Tibial nerve (tissue), 4 donors: ENCODE data around the gene PEDS1. TPM values are rescaled to one million over a fixed set of nuclear protein-coding genes. Genes with fewer than 3 reads are reported as not detected.
A peak's percentile ranks its signal among the peaks of the same experiment; 100 is the strongest.
"Not testable (repeated sequence)": the region's sequence is repeated elsewhere in the genome, so short reads cannot be mapped to it uniquely, and the experiment has no call there.

ENCODE experiments used
- DNase-seq, 2 donors: peaks; one replicate each; pipeline ENCODE4 v3.0.0-alpha.2; 2019; ENCODE audit warnings: low spot score in 2 of 2
- H3K27ac ChIP-seq, 4 donors: fragments of 200-600 bp; sonication (generic) in 3 of 4; one replicate each; pipeline ENCODE4 v1.5.1; 2017 to 2019; ENCODE audit warnings: mild to moderate bottlenecking in 1 of 4
- H3K27me3 ChIP-seq, 2 donors: fragments of 200-600 bp; sonication (generic) in 1 of 2; one replicate each; pipeline versions ENCODE4 v1.5.1 to v1.6.0; 2017 to 2019
- H3K36me3 ChIP-seq, 3 donors: fragments of 200-600 bp; sonication (generic); one replicate each; pipeline ENCODE4 v1.5.1; 2018 to 2019
- H3K4me1 ChIP-seq, 4 donors: fragments of 200-600 bp; sonication (generic) in 3 of 4; one replicate each; pipeline ENCODE4 v1.5.1; 2017 to 2019
- H3K4me3 ChIP-seq, 4 donors: fragments of 200-600 bp; sonication (generic) in 3 of 4; one replicate each; pipeline ENCODE4 v1.5.1; 2017 to 2019; ENCODE audit warnings: mild to moderate bottlenecking in 1 of 4, moderate library complexity in 1 of 4
- H3K9me3 ChIP-seq, 4 donors: fragments of 200-600 bp; sonication (generic) in 3 of 4; one replicate each; pipeline ENCODE4 v1.5.1; 2017 to 2019
- EP300 ChIP-seq, 2 donors: sonication (generic); formaldehyde crosslinking; IDR thresholded peaks; one replicate each; pipeline ENCODE4 v1.6.1; 2017; ENCODE audit warnings: antibody characterized with exemption in 2 of 2, mild to moderate bottlenecking in 1 of 2
- POLR2A ChIP-seq, 2 donors: fragments of 450-650 bp; IDR thresholded peaks; one replicate each; pipeline ENCODE4 v1.6.1; 2017; ENCODE audit warnings: antibody characterized with exemption in 2 of 2, mild to moderate bottlenecking in 2 of 2, moderate library complexity in 2 of 2
- WGBS, 2 donors: methylation state at CpG; one replicate each; pipeline ENCODE4 v1.1.5; 2018; 5-methylcytosine and 5-hydroxymethylcytosine counted together
- total RNA-seq, 4 donors: library from RNA; depleted of rRNA; stranded (reverse); fragments of >200 nt; gene quantifications; one replicate each; pipeline ENCODE4 v1.1.0, GENCODE V29; 2016
- TF ChIP-seq, protein P1 (sequence below), 5 experiments: fragments of 200-600 bp in 3 of 5; fragments of 450-650 bp in 2 of 5; sonication (generic) in 3 of 5; IDR thresholded peaks; one replicate each; pipeline ENCODE4 v1.5.1; 2016 to 2019; ENCODE audit warnings: antibody characterized with exemption in 5 of 5, mild to moderate bottlenecking in 3 of 5, moderate library complexity in 2 of 5

The PEDS1 gene
- total RNA-seq, 4 donors from 2014 or later, result 26.4 to 36.7 (median 35.5) TPM

DNA sequence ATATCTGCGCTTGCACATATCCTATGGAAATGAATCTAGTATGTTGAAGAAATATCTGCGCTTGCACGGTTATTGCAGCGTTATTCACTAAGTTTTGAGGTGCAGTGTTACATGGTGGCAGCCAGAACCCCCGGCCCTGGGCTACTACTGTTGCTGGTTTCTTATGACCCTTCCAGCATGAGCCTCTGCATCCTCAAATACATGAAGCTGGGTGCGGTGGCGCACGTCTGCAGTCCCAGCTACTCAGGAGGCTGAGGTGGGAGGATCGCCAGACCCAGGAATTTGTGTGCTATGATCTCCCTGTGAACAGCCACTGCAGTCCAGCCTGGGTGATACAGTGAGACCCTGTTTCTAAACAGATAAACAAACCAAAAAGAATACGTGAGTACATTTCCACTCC, 27.8 kb upstream of the PEDS1 start:
- peaks cover 0 to 4% (median 0%) of the 10 kb centered on the region in 4 donors for H3K4me1 ChIP-seq
- no peak overlapping the region for H3K4me3 ChIP-seq
- DNase-seq, result no peak
- TF ChIP-seq POLR2A (IDR thresholded peaks at IDR 0.05) (no peak), EP300 (IDR thresholded peaks at IDR 0.05) (no peak)
- TF ChIP-seq, protein P1, sequence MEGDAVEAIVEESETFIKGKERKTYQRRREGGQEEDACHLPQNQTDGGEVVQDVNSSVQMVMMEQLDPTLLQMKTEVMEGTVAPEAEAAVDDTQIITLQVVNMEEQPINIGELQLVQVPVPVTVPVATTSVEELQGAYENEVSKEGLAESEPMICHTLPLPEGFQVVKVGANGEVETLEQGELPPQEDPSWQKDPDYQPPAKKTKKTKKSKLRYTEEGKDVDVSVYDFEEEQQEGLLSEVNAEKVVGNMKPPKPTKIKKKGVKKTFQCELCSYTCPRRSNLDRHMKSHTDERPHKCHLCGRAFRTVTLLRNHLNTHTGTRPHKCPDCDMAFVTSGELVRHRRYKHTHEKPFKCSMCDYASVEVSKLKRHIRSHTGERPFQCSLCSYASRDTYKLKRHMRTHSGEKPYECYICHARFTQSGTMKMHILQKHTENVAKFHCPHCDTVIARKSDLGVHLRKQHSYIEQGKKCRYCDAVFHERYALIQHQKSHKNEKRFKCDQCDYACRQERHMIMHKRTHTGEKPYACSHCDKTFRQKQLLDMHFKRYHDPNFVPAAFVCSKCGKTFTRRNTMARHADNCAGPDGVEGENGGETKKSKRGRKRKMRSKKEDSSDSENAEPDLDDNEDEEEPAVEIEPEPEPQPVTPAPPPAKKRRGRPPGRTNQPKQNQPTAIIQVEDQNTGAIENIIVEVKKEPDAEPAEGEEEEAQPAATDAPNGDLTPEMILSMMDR (IDR thresholded peaks at IDR 0.05), result no peak
- no peaks in the 10 kb centered on the region for H3K9me3 ChIP-seq
- WGBS, 2 donors, result 91 to 94% methylated on average over 10 of the region's 10 CpGs
- no peak overlapping the region for H3K27ac ChIP-seq
- H3K27me3 ChIP-seq, result no peaks in the 10 kb centered on the region
- no peaks in the 10 kb centered on the region for H3K36me3 ChIP-seq

DNA sequence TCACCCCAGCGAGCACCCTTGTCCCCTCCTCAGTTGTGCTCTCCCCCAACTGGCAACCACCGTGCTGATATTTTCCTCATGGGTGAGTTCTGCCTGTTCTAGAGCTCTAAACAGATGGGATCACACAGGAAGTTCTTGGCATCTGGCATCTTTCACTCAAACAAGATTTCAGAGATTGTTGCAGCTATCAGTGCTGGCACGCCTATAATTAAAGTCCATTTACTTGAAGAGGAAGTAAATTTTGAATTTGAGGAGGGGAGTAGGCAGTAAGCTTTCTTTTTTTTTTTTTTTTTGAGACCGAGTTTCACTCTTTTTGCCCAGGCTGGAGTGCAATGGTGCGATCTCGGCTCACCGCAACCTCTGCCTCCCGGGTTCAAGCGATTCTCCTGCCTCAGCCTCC, 25.1 kb upstream of the PEDS1 start:
- 84 to 91% methylated on average over 9 of the region's 9 CpGs for WGBS, 2 donors
- H3K27me3 ChIP-seq, H3K36me3 ChIP-seq, H3K4me1 ChIP-seq, H3K27ac ChIP-seq, H3K4me3 ChIP-seq, H3K9me3 ChIP-seq, DNase-seq: not testable (repeated sequence)

DNA sequence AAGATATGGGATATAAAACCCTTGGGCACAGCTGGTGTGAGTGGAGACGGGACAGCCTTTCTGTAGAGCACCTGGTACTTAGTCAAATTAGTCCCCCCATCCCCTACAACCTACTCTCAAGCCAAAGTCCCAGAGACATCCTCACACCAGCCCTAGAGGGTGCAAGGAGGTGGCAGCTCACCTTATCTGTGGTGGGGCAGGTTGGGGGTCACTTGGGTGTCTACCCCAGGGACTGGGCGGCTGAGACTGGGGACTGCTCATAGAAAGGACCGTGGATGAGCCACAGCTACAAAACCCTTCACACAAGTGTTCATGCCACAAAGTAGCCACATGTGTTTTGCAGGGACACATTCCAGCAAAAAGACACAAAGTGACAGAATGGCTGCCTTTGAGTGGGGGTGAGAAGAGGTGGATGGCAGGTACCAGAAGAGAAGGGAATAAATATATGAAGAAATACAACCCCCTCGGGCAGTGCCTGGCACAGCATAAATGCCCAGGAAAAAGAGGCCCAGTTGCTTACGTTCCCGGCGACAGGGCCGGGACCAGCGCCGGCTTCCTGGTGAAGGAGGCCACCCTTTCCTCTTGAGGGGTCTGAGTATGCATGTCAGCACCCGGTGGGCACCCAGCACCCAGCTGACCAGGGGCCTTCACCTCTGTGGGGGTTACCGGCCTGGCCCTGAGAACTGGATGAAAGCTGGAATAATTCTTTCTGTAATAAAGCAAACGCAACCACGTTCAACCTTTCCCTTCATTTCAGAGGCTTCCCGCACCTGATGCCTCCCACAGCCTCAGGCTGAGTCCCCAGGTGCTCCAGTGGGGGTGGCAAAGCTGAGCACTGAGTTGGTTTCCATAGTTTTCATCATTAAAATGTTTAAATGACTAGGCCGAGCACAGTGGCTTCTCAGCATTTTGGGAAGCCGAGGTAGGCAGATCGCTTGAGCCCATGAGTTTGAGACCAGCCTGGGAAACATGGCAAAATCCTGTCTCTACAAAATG, 22.7 kb upstream of the PEDS1 start:
- H3K27ac ChIP-seq, result no peak overlapping the region
- H3K36me3 ChIP-seq, result no peaks in the 10 kb centered on the region
- TF ChIP-seq POLR2A (IDR thresholded peaks at IDR 0.05) (no peak), EP300 (IDR thresholded peaks at IDR 0.05) (no peak)
- TF ChIP-seq, protein P1 (IDR thresholded peaks at IDR 0.05), result no peak
- H3K4me3 ChIP-seq, result no peak overlapping the region
- 90 to 91% methylated on average over 18 of the region's 18 CpGs for WGBS, 2 donors
- peaks cover 0 to 18% (median 7%) of the 10 kb centered on the region in 4 donors for H3K4me1 ChIP-seq
- H3K27me3 ChIP-seq, result no peaks in the 10 kb centered on the region
- no peak for DNase-seq
- no peaks in the 10 kb centered on the region for H3K9me3 ChIP-seq

DNA sequence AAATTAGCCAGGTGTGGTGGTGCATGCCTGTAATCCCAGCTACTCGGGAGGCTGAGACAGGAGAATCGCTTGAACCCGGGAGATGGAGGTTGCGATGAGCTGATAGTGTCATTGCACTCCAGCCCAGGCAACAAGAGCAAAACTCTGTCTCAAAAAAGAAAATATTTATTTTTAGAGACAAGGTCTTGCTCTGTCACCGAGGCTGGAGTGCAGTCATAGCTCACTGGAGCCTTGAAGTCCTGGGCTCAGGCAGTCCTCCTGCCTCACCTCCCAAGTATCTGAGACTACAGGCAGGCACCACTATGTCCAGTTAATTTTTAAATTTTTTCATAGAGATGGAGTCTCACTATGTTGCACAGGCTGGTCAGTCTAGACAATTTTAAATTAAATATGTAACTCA, 20.9 kb upstream of the PEDS1 start:
- Histone ChIP-seq H3K27ac (no peak overlapping the region), H3K4me3 (no peak overlapping the region), H3K36me3 (no peaks in the 10 kb centered on the region), H3K27me3 (no peaks in the 10 kb centered on the region), H3K4me1 (peaks cover 0 to 18% (median 7%) of the 10 kb centered on the region in 4 donors), H3K9me3 (no peaks in the 10 kb centered on the region)
- no peak for DNase-seq
- WGBS, 2 donors, result 70 to 82% methylated on average over 5 of the region's 5 CpGs
- TF ChIP-seq POLR2A (IDR thresholded peaks at IDR 0.05) (no peak), EP300 (IDR thresholded peaks at IDR 0.05) (no peak)
- TF ChIP-seq, protein P1 (IDR thresholded peaks at IDR 0.05), result no peak

DNA sequence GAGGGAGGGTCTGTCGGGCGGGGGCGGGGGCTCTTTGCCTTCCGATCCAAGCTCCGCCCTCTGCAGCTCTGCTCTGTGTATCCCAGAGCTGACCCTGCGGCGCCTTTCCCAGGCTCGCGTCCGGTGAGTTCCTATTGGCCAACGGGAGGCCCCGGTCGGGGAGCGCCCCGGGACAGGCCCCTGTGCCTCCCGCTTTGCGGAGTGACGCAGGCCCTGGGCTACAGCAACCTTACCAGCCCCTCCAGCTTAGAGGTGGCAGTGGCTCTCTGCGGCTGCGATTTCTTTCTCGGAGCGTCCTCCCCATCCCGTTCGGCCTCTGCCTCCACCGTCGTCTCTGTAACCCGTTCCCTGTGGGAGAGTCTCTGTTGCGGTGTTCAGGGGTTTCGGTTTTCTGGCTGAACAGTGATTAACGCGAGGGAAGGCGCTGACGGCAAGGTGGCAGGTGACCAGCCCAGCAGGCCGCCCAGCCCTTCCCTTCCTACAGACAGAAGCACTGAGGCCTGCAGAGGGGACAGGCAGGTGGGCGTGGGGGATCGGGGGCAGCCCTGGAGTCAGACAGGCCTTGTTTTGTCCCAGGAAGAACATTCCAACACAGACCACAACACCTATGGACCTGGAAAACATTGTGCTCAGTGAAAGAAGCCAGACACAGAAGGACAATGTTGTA, 19.0 kb upstream of the PEDS1 start:
- Histone ChIP-seq H3K36me3 (no peaks in the 10 kb centered on the region), H3K27ac (peak overlapping the region; percentile 34 to 84 (median 79)), H3K4me1 (peaks cover 0 to 18% (median 7%) of the 10 kb centered on the region in 4 donors), H3K27me3 (no peaks in the 10 kb centered on the region), H3K4me3 (peak overlapping the region; percentile 33 to 62 (median 56)), H3K9me3 (no peaks in the 10 kb centered on the region)
- TF ChIP-seq, protein P1 (IDR thresholded peaks at IDR 0.05), result no peak
- TF ChIP-seq POLR2A (IDR thresholded peaks at IDR 0.05) (peak in 1 of 2 donors; percentile 68), EP300 (IDR thresholded peaks at IDR 0.05) (peak; percentile 16 to 69)
- peak; percentile 71 to 73 for DNase-seq
- 2 to 5% methylated on average over 30 to 31 of the region's 36 CpGs for WGBS, 2 donors
